ENCODE measurements around the gene ASAP2.

DNA sequence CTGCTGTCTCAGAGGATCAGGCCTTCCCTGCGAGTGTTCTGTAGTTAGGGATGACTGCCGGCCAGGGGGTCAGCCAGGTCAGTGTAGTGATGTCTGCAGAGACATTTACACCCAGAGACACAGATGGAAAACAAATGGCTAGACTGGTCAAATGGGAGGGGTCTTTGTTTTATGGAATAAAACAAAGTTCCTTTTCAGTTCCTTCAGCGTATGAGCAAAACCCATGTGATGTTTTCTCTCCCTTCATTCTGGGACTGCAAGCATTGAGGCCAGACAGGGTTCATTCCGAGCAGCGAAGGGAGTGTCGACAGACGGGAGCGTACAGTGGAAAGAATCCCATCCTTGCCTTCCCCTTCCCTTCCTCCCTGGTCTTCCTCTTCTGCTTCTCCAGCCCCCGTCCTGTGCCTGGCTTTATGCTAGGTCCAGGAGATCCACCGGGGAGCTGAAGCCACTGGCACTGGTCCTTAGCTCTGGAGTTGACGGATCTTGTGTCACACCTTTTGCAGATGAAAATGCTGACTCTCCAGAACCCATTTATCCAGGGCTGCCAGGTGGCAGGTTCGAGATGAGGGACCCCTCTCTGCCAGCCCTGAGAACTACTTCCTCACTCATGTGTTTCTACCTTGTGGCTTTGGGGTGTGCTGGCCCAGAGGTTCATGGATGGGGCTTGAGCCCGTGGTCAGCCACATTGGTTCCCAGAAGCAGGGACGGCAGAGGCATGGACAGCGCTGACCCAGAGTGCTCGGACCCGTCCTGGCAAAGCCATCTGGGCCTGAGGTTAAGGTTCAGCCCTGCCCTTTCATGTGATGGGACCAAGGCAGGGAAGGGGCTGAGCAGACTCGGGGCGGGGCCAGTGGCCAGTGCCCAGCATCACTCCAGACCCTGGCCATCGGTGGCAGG lies 192.5 kb downstream of the ASAP2 start:
- TF ChIP-seq CTCF (IDR thresholded peaks at IDR 0.05; ENCODE audit: borderline replicate concordance, extremely low read depth, low read length, poor library complexity, severe bottlenecking) (no peak), EZH2 (IDR thresholded peaks at IDR 0.05; ENCODE audit: borderline replicate concordance, low read depth, low read length, severe bottlenecking) (no peak)
